HG03196 (cell line): ENCODE data around the gene COBLL1.

Experiments used
- ATAC-seq: cut with Tn5 transposase; IDR thresholded peaks from one replicate; pipeline ENCODE4 v1.9.1; 2021; ENCODE audit not compliant: unreplicated experiment

The COBLL1 gene

GRCh38 chr2:164761737-164762460 is 79.7 kb downstream of the COBLL1 start:
- no peak for ATAC-seq

- peak; percentile 99 for ATAC-seq
These were observed 80.4 kb downstream of the COBLL1 start for GRCh38 chr2:164761201-164761600.

DNA sequence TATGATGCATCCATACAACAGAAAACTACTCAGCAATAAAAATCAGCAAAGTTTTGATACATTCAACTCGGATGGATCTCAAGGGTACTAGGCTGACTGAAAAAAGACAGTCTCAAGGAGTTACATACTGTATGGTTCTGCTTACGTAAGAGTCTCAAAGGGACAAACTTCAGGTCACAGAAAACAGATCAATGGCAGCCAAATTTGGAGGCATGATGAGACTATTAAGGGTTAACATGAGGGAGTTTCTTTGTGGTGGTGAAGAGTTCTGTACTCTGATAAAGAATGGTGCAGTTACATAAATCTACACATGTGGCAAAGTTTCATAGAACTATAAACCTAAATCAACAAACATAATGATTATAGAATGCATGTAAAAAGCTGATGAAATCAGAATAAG is 81.4 kb downstream of the COBLL1 start:
- ATAC-seq, result no peak

DNA sequence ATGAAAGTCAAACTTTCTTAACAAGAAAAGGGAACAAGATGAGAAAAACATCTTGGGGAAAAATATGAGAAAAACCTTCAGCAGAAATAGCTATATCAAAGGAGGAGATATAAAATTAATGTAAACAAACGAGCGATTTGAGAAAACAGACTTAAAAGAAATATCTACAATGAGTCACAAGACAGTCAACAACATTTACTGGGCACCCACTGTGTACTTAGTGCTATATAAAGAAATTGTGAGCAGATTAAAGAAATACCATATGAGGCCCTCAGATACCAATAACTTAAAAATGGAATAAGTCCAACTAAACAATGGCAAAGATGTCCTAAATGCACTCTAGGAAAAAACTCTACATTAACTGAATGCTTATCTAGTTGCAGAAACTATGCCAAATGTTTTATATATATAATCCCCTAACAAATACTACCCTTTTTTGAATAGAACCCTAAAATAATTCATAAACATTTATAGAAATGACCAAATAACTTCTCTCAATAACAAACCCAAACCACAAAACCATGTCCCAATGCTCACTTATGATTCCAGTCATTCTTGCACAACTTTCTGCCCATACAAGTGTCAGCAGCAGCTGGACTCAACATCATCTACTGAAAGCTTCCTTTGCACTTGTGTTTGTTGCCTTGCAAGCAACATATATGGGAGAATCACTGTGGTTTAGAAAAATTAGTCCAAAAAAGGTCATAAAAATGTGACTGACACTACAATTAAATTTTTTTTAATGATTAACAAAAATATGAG is 83.5 kb downstream of the COBLL1 start:
- ATAC-seq, result no peak

DNA sequence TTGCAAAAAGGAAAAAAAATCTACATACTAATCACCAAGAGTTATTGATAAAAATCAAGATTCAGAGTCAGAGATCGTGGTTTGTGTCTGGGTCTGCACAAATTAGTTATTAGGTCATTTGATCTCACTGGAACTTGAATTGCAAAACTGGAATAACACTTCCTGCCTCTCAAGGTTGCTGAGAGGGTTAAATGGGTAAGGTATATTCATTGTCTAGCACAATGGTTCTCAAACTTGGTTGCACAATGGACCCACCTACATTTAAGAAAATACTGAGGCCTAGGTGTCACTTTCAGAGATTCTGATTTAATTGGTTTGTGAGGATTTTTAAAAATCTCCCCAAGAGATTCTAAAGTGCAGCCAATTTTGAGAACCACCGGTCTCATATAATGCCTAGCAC is 84.8 kb downstream of the COBLL1 start:
- ATAC-seq, result no peak

DNA sequence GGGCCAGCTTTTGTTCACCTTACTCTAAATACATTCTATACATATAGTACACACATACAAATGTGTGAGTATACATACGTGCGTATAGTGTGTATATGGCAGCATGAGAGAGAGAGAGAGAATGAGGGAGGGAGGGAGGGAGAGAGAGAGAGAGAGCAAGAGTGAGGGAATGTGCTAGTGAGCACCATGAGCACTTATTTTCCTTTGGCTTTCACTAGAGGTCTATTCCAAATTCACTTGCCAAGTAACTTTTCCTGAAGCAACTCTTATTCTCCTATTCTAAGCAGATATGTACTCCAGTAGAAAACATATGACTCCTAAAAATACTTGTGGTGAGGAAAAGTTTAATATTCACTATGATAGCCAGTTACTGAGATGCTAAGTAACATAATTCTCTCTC is 85.7 kb downstream of the COBLL1 start:
- no peak for ATAC-seq

DNA sequence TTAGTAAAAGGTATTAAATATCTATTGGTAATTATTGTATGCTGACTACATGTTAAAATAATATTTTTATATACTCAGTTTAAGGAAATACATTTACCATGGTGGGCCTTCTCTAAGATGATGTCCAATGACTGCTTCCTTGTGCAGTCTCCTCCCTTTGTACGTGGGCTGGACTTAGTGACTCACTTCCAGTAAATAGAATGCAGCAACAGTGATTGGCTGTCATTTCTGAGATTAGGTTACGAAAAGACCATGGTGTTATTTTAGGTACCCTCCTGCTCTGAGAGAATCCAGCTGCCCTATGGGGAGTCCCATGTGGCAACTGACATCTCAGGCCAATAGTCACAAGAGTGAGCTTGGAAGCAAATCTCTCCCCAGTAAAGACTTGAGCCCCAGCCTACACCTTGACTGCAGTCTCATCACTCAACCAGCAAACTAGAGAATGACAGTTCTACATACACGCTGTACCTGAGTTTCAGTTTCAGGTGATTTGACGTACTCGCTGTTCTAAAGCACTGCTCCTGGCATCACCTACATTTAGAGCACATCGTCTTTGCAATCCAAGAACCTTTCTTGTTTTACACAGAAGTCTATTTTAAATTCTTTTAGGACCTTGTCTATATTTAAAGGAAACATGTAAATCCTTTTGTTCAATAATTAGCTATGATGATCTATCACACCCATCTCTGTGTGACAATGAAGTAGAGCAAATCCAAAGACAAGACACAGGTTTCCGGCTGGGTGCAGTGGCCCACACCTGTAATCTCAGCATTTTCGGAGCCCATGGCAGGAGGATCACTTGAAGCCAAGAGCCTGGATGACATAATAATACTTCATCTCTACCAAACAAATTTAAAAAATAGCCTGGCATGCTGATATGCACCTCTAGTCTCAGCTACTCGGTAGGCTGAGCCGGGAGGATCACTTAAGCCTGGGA is 87.2 kb downstream of the COBLL1 start:
- no peak for ATAC-seq

DNA sequence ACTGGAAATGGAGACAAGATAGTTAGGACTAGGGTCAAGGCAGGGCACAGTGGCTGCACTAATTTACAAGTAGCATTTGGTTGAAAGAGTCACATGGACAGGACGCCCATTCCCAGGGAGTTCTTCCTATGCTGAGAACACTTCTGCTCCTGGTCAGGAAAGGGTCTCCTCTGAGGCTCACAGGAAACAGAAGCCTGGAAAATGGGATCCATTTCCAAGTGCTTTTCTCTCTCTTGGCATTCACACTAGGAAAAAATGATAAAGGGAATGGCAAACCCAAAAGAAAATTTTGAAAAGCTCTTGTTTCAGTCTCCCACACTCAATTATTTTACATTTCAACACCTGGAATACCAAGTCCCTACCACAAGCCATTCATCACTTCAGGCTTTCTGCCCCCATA is 88.7 kb downstream of the COBLL1 start:
- no peak for ATAC-seq

DNA sequence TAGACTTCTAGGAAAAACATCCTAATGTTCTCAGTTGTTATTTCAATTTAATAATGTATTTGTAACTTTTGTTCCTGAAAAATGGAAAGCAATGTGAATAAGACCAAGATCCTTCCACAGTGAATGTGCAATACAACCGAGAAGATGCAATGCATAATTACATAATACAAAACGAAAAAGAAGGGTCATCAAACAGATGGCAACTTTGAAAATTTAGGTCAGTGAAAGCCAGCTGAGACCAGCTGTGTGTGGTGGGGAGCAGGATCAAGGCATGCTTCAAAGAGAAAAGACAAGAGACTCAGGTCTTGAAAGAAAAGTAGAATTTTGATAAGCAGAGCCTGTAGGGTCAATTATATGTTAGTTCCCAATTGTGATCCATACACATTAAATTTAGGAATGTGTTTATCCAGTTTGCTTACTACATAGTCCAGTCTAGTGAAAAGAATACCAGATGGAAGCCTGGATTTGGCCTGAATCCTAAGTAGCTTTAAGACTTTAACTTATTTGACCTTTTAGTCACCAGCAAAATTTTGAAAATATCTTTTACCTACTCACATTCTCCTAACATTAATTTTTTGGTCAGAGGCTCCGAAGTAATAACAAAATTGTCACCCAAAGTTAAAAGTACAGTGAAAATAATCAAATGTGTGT is 93.7 kb downstream of the COBLL1 start:
- ATAC-seq, result no peak

DNA sequence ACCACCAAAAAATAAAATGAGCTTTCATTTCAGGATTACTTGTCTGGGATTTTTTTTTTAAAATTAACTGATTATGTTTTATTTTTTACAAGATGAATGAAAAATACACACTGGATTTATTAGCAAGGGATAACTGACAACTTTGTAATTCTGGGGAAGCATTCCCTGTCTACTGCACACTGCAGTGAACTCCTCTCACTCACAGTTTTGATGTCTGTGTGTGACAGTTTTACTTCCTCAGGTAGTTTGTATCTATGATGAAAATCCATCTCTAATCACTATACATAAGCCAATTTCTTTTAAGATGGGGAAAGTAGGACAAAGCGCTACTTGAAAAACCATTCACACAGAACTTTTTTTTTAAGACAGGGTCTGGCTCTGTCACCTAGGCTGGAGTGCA is 94.5 kb downstream of the COBLL1 start:
- no peak for ATAC-seq

DNA sequence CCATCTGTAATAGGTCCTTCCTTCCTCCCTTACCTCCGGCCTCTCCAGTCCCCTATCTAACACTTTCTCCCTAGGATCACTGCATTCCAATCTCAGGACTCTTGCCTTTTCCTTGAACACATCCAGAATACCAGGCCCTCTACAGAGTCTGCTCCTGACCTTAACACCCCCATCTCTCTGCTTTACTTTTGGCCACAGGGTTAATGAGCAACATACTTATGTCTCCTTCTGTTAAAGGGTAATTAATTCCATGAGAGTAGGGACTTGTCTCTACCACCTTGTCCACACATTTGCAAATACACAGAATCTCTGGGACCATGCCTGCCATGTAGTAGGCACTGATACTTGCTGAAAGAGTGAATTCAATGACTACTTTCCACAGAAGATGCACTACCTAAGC is 94.9 kb downstream of the COBLL1 start:
- ATAC-seq, result no peak

- no peak for ATAC-seq
These were observed 96.4 kb downstream of the COBLL1 start for GRCh38 chr2:164745012-164745797.

GRCh38 chr2:164742738-164743317 is 98.8 kb downstream of the COBLL1 start:
- ATAC-seq, result no peak

DNA sequence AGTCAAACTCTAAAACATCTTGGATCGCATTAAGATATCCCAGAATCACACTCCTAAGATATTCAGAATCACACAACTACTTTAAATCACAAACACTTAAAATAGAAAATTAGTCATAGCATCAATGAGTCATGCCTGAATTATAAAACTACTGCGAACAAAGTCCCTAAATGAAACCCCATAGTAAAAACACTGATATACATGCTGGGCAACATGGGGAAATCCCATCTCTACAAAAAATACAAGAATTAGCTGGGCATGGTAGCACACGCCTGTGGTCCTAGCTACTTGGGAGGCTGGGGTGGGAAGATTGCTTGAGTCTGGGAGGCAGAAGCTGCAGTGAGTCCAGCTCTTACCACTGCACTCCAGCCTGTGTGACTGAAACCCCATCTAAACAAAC is 101.7 kb downstream of the COBLL1 start:
- no peak for ATAC-seq

- no peak for ATAC-seq
These were observed 104.0 kb downstream of the COBLL1 start for GRCh38 chr2:164737612-164738081.

DNA sequence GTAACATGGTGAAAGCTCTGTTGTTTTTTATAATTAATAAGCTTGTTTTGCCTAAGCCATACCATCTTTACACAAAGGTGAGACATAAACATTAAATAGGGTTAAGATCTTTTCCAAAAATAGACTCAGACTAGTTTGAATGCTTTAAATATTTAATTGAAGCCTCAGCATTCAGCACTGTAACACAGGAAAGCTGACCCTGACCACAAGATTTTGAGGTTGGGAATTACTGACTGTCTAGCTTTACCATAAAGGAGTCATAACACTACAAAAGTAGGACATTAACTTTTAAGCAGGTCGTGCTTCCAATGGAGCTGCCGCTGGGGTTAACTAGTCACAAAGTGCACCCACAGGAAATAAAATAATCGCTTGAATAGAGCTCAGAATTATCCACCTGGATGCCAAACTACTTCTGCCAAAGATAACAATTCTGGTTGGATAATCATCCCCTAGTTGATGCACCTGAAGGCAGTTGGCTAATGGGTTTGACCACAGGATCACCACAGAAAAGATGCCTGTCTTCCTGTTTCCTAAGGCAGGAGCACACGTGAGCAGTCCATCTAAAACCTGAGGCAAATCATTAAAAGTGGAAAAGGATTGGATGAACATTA is 106.2 kb downstream of the COBLL1 start:
- ATAC-seq, result no peak

DNA sequence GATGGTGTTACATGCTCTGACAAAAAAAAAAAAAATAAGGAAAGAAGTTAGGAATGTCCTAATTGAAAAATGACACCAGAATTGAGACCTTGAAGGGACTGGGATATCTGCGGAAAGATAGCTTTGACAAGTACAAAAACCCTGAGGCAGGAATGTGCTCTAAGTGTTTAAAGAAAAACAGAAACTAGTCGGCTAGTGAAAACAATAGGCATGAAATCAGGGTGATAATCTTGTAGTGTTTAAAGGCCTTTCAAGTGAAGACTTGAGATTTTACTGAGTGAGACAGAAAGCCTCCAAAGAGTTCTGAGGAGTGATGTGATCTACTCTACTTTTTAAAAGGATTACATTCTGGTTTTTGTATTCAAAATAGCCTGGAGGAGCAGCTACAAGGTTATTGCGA is 107.4 kb downstream of the COBLL1 start:
- no peak for ATAC-seq

DNA sequence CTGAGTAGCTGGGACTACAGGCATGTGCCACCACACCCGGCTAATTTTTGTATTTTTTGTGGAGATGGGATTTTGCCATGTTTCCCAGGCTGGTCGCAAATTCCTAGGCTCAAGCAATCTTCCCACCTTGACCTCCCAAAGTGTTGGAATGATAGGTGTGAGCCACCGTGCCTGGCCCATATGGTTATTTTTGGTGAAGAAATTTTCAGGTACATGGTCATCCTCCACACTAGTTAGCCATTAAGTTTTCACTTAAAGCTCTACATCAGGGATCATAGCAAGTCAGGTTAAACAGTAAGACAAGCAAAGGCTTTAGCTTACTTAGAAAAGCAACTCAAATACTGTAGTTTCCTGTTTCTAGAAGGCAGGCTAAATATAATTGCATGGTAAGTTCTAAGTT is 116.1 kb downstream of the COBLL1 start:
- no peak for ATAC-seq

- no peak for ATAC-seq
These were observed 118.8 kb downstream of the COBLL1 start for GRCh38 chr2:164722616-164723338.
